ENCODE results near the gene NUDT14.

Gene NUDT14

DNA sequence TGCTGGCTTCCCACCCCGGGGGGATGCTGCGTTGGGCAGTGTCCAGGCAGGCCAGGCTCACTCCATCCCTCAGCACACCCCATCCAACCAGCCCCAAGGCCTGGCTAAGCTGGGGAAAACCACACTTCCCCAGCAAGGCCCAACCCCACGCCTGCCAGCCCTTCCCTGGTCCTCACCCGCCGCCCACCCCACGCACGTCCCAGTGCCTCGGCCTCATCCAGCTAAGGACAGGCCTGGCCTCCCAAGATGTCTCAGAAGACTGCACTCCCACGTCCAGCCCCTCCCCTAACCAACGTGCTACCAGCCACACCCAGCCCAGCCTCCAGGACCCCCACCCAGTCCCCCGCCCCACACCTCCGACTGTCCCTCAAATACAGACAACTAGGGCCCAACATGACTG lies 22.3 kb downstream of the NUDT14 start:
- no peak for DNase-seq (ENCODE audit: low spot score)

DNA sequence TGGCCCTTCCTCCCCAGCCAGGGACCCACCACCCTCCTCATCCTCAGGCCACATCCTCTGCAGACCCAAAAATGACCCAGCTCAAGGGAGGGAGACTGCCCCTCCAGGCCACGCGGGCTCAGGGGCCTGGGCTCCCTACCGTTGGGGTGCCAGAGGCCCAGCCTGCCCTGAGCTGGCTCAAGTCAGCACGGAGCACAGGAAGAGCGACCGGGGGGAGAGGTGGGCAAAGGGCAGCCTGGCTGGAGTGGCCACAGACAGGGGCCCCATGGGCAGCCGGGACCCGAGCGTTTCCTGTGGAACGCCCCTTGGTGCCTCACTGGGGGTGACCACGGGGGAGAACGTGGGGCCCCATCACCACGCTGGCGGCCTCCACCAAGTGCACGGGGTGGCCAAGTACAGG lies 23.2 kb downstream of the NUDT14 start:
- no peak for DNase-seq (ENCODE audit: low spot score)

DNA sequence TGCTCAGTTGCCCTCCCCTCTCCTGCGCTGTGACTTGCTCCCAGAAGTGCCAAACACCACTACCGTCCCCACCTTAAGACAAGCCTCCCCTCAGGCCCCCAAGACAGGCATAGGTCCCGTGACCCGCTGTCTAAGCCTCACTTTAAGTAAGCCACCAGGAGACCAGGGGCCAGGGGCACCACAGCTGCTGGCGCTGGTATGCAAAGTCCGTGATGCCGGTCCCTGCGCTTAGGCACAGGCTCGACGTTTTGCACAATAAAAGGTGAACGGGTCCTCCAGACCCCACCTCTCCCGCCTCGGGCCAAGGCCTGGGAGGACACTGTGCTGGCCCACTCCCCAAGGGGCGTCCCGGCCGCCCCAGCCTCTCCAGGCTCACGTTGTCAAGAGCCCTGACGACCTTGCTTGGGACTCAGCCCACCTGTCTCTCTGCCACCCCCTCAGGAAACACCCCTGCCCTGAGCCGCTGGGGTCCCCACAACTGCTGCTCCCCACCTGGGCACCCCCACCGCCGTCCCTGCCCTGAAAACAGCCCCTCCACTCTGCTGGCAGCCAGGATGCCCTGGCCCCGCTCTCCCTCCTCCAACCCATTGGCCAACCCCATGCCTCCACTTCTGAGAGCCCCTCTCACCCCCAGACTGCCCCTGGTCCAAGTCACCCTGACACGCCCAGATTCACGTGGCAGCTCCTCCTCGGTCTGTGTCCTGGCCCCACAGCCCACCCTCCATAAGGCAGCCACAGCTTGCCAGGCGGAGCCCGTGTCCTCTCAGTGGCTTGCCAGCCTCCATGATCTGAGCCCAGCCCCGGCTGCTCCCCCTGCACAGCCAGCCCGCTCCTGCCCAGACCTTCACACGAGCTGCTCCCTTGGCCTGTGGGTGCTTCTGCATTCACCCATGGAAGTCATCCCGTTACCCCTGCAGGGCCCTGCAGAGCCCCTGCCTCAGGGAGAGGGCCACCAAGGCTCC lies 24.4 kb downstream of the NUDT14 start:
- no peak for DNase-seq (ENCODE audit: low spot score)

DNA sequence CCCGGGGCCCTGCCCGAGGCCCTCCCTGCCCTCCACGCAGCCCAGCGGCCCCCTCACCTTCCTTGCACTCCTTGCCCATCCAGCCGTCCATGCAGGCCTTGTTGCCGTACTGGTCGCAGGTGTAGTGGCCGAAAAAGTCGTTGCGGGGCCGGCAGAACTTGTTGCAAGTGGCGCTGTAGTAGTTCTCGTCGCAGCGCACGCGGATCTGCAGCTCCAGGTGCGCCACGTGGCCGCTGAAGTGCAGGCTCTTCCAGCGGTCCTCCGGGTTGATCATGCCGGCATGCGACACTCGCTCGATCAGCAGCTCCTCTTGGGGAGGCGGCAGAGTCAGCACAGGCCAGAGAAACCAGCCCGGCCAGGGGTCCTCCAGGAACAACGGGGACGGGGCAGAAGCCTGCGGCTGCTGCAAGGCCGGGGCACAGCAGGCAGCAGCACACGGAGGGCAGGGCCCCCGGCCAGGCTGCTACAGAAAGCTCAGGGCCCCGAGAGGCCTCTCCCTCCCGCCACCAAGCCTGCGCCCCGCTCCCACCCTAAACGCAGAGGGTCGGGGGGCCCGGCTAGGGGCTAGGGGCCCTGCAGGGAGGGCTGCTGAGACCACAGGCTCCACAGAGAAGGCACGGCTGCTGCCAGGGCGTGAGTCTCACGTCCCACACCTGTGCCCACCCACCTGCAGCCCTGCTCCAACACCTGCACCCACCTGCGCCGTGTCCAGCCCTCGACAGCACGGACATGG lies 25.3 kb downstream of the NUDT14 start:
- no peak for DNase-seq (ENCODE audit: low spot score)

DNA sequence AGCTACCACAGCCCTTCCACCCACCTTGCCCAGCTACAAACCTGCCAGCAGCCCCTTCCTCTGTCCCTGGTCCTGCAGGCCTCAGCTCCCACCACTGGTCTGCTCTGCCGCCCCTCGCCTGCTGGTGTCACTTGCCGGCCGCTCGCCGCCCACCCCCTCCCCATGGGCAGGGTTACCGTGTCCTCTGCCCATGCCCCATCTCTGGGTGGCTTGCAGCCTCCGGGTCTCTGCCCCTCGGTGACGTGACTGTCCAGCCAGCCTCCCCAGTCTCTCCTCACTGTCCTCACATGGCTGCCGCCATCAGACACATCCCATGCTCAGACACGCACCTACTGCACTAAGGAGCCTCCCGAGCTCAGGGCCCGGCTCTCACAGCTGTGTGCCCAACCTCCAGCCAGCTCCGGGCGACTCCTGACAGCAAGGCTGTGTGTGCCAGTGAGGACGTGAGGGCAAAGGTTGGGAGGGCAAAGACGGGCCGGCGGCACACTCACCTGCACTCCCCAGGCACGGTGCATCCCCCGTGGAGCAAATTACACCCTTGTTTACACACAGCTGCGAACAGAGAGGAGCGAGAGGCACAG lies 26.0 kb downstream of the NUDT14 start:
- no peak for DNase-seq (ENCODE audit: low spot score)

DNA sequence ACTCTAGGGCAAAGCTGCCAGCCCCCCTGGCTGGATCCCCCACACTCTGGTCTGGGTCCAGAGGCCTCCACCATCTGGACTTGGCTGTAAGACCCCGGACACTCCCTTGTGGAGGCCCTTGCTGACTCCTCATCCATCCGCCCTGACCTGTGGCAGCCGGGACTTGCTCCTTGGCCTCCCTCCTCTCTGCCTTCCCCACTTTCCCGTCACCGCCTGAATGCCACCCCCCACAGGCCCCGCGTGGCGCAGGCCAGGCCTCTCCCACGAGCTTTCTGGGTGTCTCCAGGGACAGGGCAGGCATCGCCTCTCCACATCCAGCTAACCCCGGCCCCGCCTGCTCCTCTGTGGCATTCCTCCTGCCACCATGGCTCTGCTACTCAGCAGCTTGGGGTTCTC lies 26.6 kb downstream of the NUDT14 start:
- no peak for DNase-seq (ENCODE audit: low spot score)

DNA sequence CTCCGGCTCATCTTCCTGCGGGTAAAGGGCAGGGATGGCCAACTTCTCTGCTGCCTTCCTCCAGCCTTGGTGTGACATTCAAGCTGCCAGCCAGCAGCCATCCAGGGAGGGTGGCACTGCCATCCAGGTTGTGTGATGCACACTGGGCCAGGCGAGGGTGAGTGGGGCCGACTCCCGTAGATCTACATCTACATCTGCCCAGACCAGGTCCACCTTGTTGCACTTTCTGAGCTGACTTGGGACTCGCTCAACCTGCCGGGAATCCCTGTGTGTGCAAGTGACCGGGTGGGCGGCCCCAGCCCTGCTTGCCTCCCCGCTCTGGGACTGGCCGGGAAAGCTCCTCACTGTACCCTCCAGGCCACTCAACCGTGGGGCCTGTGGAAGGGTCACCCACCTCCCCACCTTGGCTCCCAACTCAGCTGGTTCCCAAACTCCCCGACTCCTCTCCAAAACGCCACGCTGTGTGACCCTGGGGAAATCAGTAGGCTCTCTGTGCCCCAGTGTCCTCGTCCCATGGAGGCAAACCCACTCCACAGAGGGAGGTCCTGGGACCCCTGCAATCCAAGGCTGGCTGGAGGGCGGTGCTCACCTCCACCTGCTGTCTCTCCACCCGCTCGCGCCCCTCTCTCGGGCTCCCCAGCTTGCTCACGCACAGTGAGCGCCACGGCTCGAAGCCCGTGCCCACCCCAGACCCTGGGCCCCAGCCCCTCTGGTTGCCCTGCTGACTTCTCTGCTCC lies 27.2 kb downstream of the NUDT14 start:
- DNase-seq (ENCODE audit: low spot score), result no peak

DNA sequence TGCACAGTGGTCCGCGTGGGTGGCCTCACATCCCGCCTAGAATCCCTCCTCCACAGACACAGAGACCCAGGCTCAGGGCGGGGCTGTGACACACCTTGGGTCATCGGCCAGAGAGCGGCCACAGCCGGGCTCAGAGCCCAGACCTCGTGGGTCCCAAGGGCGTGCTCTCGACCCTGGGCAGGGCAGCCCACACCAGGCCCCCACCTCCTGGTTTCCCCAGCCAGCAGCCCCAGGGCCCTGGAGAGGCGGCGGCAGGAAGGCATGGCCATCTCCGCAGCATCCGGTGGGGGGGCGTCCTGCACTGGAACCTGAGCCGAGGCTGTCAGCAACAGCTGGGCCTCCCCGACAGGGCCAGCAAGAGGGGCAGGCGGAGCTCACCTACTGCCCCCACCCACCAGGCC lies 27.8 kb downstream of the NUDT14 start:
- no peak for DNase-seq (ENCODE audit: low spot score)

DNA sequence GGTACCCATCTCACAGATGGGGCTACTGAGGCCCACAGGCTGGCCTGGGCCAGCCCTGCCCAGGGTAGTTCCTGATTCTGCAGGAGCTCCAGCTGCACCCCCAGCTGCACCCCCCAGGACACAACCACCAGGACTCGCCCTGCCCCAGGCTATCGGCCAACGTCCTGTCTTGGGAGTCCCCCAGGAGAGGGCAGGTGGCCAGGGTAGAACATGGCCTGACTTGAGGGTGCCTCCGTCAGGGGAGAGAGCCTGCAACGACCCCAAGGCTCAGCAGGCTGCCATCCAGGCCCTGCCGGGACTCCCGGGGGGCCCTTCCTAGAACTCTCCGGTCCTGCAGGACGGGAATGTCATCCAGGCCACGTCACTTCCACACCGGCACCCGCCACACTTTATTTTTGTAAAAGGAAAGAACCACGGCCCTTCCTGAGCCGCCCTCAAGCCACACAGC lies 28.3 kb downstream of the NUDT14 start:
- DNase-seq (ENCODE audit: low spot score), result no peak

DNA sequence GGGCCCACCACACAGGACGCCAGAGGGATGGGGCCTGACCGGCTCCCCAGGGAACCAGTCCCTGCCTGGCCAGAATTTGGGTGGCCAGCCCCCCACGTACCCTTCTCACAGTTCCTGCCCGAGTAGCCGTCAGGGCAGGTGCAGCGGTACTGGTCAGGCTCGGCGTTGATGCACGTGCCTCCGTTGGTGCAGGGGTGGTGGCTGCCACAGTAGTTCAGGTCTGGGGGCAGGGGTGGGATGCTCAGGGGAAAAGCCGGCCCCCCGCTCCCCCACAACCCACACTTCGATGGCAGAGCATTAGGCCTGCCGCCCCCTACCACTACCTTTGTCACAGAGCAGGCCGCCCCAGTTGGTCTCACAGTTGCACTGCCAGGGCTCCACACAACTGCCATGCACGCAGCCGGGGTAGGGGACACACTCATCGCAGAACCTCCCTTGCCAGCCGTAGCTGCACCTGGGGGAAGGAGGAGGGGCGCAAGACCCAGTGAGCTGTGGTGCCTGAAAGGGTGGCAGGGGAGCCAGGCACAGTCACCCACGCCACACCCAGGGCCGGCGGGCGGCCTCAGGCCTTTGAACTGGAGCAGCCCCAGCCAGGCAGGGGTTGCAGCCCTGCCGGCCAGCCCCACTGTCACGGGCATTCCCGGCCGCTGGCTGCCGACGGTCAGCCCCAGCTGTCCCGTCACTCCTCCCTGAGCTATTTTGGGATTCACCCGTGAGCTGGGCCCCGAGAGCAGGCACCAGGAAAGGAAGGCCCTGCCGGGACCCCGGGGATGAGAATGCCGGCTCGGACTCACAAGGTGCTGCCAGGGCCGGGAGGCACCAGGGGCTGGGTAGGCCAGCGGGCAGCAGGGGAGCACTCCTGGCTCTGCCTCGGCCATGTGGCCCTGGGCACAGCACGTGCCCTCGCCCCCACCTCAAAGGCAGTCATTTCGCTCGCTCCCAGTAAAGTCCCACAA lies 29.0 kb downstream of the NUDT14 start:
- DNase-seq (ENCODE audit: low spot score), result no peak

DNA sequence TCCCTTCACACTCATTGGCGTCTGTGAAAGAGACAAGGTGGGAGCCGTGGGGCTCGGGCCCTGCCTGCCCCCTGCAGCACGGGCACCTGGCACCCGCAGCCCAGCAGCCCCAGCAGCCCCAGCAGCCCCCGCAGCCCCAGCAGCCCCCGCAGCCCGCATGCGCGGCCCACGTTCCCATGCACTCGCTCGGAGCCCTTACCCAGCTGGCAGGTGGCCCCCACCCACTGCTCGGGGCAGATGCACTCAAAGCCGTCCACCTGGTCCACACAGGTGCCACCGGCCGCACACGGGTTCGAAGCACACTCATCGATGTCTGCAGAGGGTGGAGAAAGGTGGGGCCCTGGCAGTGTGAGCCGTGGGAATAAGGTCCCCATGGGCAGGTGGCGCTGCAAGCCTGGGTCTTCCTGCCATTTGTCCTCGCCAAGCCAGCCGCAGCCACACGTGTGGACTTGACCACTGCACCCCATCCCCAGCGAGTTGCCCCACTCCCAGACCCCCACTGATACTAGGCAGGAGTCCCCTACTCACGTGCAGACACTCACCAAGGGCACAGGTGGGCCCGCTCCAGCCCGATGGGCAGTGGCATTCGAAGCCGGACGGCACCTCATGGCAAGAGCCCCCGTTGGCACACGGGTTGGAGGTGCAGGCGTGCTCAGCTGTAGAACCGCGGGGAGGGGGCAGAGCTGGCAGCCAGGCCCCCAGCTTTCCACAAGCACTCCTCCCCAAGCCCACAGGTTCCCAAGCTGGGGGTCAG lies 29.9 kb downstream of the NUDT14 start:
- DNase-seq (ENCODE audit: low spot score), result no peak

DNA sequence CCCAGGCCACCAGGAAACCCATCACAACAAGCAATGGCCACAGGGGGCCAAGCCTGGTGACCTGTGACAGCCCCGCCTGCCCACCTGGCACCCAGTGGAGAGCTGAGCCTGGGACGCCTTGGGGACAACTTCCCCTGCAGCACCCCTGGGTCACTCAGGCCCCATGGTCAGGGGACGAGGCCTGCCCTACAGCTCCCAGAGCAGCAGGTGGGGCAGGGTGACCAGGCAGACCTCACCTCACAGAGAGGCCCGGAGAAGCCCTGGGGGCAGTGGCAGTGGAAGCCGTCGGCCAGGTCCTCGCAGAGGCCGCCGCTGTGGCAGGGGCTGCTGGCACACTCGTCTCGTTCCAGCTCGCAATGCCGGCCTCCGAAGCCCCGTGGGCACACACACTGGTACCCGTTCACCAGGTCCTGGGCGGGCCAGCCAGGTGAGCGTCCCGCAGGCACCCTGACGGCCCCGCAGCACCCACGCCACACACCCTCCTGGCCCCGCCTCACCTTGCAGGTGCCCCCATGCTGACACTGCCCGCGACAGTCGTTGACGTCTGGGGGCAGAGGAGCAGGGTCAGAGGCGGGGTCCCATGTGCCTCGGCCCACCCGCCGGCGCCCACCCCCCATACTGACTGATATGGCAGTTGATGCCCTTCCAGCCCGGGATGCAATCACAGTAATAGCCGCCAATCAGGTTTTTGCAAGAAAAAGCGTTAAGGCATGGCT lies 30.6 kb downstream of the NUDT14 start:
- no peak for DNase-seq (ENCODE audit: low spot score)

DNA sequence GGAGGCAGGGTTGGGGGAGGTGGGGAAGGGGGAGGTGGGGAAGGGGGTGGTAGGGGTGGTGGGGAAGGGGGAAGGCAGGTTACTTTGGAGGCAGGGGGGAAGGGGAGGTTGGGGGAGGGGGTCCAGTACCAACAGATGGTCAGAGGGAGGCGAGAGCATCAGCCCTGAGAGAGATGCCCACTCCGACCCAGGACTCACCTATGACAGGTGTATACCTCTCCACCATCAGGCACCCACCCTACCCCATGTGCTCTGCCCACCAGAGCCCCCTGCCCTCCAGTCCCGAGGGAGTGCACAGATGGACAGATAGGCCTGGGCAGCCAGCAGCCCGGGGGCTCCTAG lies 31.1 kb downstream of the NUDT14 start:
- DNase-seq (ENCODE audit: low spot score), result no peak

DNA sequence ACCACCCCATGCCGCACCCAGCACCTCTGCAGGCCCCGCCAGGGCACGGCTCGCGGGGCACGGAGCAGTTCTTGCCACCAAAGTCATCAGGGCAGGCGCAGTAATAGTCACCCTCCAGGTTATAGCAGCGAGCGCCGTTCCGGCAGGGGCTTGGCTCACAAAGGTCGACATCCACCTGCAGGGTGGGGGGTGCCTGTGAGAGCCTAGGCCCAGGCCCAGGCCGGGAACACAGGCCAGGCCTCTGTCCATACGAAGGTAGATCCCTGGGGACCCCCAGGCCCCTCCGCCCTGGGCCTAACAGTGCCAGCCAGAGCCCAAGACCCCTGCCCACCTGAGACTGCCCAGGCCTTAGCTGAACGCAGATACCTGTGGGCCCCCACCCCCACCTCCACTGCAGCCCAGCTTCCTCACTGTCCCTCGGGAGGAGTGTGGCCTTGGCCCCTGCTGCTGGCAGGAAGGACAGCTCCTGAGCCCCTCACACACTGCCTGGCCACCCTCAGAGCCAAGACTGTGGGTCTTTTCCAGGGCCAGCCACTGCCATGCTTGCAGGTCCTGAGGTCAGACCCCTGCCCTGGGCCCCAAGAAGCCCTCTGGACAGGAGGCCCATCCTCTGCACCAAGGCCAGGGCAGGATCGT lies 31.8 kb downstream of the NUDT14 start:
- no peak for DNase-seq (ENCODE audit: low spot score)

DNA sequence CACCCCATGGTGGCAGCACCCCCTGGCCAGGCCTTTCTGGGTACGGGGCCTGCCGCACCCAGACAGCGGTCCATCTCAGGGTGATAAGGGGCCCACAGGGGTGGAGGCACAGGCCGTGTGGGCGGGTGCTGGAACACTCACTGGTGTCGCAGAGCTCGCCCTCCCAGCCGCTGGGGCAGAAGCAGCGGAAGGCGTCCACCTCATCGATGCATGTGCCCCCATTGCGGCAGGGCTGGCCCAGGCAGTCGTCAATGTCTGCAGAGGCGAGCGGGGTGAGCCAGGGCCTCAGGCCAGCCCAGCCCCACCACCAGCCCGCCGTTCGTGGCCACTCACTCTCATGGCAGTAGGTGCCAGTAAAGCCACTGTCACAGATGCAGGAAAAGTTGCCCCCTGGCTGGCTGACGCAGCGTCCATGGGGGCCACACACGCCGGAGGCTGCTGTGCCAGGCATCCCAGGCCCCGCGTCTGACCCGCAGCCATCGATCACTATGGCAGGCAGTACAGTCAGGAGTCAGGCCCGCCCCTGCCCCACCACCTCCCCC lies 32.4 kb downstream of the NUDT14 start:
- no peak for DNase-seq (ENCODE audit: low spot score)

DNA sequence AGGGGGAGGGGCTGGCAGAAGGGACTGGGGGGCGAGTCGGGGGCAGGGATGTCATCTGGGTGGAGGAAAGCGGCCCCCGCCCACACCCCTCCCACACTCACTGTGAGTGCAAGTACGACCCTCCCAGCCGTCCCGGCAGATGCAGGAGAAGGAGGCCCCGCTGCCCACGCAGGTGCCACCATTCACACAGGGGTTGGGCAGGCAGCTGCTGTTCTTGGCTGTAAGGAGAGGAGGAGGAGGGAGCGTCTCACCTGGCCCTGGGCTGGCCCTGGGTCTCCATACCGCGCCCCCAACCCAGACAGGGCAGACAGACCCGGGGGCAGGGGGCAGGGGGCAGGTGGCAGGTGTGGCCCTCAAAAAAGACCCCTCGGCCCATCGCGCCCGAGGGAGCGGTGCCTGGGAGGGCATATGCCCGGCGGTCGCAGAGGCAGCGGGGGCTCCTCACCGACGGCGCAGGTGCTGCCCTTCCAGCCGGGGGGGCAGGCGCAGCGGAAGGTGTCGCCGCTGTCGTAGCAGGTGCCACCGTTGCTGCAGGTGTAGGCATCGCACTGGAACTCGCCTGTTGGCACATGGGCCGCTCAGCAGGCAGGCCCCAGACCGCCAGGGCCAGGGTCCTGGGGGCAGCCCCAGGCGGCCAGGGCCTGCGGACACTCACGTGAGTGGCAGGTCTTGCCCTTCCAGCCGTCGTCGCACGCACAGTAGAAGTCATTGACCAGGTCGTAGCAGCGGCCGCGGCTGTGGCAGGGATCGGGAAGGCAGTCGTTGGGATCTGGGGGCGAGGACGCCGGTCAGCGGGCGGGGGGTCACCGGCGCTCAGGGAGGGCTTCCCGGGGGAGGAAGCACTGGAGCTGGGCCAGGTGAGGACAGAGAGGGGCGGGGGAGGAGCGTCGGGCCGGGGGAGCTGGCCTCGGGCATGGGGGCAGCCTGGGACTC lies 33.2 kb downstream of the NUDT14 start:
- no peak for DNase-seq (ENCODE audit: low spot score)

DNA sequence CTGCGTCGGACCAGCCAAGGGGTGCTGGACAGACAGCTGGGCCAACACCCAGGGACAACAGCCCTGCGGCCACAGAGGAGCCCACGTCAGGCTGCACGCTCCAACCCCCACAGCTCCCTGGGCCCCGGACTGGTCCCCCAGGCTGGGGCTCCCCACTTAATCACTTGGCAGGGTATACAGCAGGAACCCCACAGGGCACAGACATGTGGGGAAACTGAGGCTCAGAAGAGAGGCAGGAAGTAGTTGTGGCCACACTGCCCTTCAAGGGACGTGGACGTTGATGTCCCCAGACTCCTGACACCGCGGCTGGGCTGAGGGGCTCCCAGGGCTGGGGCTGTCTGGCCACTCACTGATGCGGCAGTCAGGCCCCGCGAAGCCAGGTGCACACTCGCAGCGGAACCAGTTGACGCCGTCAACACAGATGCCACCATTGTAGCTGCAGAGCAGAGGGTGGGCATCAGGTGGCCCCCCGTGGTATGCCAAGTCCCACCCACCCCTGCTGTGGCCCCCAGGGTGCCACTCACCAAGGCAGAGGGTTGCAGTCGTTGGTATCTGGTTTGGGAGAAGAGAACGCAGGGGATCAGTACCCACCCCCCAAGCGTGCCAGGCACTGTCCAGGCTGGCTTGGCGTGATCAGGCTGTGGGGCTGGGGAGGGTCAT lies 34.0 kb downstream of the NUDT14 start:
- no peak for DNase-seq (ENCODE audit: low spot score)
